GM12872 (cell line): ENCODE results near the gene ZNF862.

Source experiments
- CTCF ChIP-seq: IDR thresholded peaks from 3 replicates; pipeline ENCODE4 v1.5.1; 2011; ENCODE audit warnings: low read depth, mild to moderate bottlenecking, low read length, moderate library complexity; ENCODE audit not compliant: insufficient read depth

ZNF862 gene

GRCh38 chr7:149832332-149833041 is 5.7 kb upstream of the ZNF862 start:
- no peak for TF ChIP-seq CTCF

DNA sequence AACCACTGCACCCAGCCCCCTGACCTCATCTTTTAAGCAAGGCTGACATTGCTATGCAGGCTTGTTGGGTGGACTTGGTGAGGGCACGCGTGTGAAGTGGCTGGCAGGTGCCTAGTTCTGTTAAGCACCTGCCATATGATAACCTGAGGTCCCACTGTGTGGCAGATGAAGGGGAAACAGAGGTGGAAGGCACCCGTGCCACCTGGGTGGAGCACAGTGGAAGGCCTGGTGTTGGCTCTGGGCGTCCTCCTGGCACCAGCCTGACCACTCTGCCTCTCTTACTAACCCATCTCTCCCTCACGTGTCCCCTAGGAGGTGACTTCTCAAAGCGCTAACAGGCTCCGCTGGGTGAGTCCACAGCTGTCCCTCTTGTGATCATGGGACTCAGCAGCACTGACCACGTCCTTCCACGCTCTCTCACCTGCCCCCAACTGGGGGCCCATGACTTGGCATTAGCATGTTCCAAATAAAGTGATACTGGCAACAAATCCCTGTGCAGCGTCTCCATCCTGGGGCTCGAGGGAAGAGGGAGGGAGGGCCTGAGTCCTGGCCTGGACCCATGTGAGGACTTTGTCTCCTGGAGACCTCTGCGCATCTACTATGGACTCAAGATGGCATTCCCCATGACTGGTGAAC is 4.6 kb upstream of the ZNF862 start:
- no peak for TF ChIP-seq CTCF

- TF ChIP-seq CTCF, result no peak
These were observed 3.6 kb upstream of the ZNF862 start for GRCh38 chr7:149834601-149835000.

- TF ChIP-seq CTCF, result no peak
These were observed 1.7 kb upstream of the ZNF862 start for GRCh38 chr7:149836434-149836833.

DNA sequence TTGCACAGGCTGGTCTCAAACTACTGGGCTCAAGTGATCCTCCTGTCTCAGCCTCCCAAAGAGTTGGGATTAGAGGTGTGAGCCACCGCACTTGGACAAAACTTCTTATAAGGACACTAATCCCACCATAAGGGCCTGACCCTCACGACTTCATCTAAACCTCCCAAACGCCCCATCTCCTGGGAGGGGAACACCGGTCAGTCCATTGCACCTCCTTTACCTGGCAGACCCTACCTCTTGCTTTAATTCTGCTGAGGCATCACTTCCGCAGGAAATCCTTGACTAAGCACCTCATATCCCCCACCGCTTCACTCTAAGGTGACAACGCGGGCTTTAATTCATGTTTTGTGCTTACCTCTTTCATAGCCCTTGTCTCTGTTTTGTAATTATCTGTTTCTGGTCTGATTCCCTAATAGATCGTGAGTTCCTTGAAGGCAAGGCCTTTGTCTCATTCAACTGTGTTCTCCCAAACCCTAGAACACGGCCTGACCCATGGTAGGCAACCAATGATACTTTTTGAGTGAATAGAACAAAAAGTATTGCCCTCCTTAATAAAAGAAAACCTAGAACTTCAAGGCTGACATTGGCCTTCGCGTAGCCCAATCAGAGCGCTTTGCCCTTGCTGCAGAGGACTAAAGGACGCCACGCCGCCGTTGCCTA is 481 bp upstream of the ZNF862 start:
- TF ChIP-seq CTCF, result no peak

DNA sequence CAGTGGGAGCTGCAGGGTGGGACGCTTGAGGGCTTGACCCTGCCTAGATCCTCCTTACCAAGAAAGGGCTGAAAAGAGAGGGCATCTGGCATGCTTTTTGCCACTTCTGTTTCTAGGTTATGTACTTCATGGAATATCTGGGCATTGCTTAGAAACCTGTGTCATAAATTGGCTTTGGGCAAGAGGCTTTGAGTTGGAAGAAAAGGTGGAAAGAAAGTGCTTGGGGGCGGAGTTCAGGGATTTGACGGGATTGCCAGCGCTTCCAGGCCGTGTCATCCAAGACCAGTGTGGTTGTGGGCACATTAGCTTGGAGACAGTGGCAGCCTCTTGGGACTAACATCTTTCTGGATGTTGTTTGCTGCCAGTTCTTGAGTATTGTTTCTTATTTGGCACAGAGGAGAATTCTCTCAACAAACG is 825 bp downstream of the ZNF862 start:
- TF ChIP-seq CTCF, result no peak

GRCh38 chr7:149839933-149840332 is 1.8 kb downstream of the ZNF862 start:
- no peak for TF ChIP-seq CTCF
